GM23248 (cell line): Measurements from ENCODE around the gene INSL3.

Experiments
- EZH2 ChIP-seq: fragments of 200-600 bp; sonication (generic); IDR thresholded peaks from 2 replicates; pipeline ENCODE4 v1.6.1; 2018; ENCODE audit warnings: antibody characterized with exemption, mild to moderate bottlenecking; ENCODE audit not compliant: insufficient read depth, poor library complexity, severe bottlenecking
- EZH2phosphoT487 ChIP-seq: fragments of 200-600 bp; sonication (generic); IDR thresholded peaks from 2 replicates; pipeline ENCODE4 v1.6.1; 2018; ENCODE audit warnings: antibody characterized with exemption, moderate library complexity, mild to moderate bottlenecking, low read depth; ENCODE audit not compliant: insufficient read depth

DNA sequence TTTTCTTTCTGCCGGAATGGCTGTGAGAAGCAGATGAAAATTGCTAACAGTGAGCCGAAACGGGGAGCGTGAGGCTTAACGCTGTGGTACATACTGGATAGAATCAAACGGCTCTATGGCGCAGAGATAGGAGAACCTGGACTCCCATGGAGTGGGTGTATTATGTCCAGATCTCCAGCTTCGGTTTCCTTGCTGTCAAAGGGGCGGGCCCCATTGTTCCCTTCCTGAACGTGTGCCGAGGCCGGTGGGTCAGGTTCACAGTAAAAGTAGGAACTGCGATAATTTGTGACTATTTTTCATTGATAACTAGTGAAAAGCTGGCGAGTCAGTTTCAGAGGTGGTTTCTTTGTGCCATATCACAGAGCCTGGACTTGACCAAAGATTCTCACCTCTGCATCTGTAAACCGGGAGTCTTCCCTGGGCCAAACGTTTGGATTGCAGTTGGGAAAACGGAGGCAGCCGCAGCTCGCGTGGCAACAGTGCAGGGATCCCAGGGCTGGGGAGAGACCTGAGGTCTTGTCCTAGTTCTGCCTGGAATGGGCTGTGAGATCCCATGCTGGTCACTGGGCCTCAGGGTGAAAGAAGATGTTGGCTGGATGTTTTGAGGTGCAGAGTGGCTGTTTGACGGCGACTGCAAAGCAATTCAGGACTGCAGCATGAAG, 39.1 kb upstream of the INSL3 start:
- TF ChIP-seq EZH2phosphoT487 = no peak
- TF ChIP-seq EZH2 = no peak
